Fibroblast of lung (primary cell): ENCODE data around the gene CIB1. TPM values are rescaled to one million over a fixed set of nuclear protein-coding genes. Genes with fewer than 3 reads are reported as not detected.

Experiments
- DNase-seq, 2 donors: peaks; one replicate each; pipeline versions ENCODE4 v3.0.0 to v3.0.0-alpha.2; 2010; ENCODE audit warnings: low read depth in 2 of 2
- H2AFZ ChIP-seq: 2 replicates; pipeline ENCODE4 v1.5.1; 2012; ENCODE audit warnings: low read length, control low read depth, inconsistent platforms
- H3K27ac ChIP-seq: 2 replicates; pipeline ENCODE4 v1.5.1; 2011; ENCODE audit warnings: low read length, control low read depth; ENCODE audit not compliant: insufficient read depth
- H3K27me3 ChIP-seq: 2 replicates; pipeline ENCODE4 v1.5.1; 2011; ENCODE audit warnings: mild to moderate bottlenecking, low read length; ENCODE audit not compliant: control insufficient read depth, insufficient read depth
- H3K36me3 ChIP-seq: 2 replicates; pipeline ENCODE4 v1.5.1; 2011; ENCODE audit warnings: low read length; ENCODE audit not compliant: control insufficient read depth, insufficient read depth
- H3K4me1 ChIP-seq: 2 replicates; pipeline ENCODE4 v1.5.1; 2011; ENCODE audit warnings: low read length; ENCODE audit not compliant: control insufficient read depth, insufficient read depth; ENCODE audit errors: extremely low read depth
- H3K4me2 ChIP-seq: 2 replicates; pipeline ENCODE4 v1.5.1; 2011; ENCODE audit warnings: low read length, control low read depth; ENCODE audit not compliant: insufficient read depth; ENCODE audit errors: extremely low read depth
- H3K4me3 ChIP-seq, 4 experiments: fragments of 200-600 bp in 1 of 4; sonication (generic) in 1 of 4; replicated peaks in 1 of 4; 2 replicates each; pipeline ENCODE4 v1.5.1; 2011 to 2016; ENCODE audit warnings: low read length in 4 of 4, low read depth in 3 of 4, mild to moderate bottlenecking in 3 of 4, control low read depth in 2 of 4, inconsistent platforms in 1 of 4, mixed read lengths in 1 of 4; ENCODE audit not compliant: insufficient read depth in 1 of 4; ENCODE audit errors: control extremely low read depth in 1 of 4
- H3K79me2 ChIP-seq: 2 replicates; pipeline ENCODE4 v1.5.1; 2012; ENCODE audit warnings: mild to moderate bottlenecking, low read length, inconsistent platforms; ENCODE audit not compliant: control insufficient read depth, insufficient read depth
- H3K9ac ChIP-seq: 2 replicates; pipeline ENCODE4 v1.5.1; 2011; ENCODE audit warnings: mild to moderate bottlenecking, low read length, control low read depth; ENCODE audit not compliant: insufficient read depth
- H3K9me3 ChIP-seq: 2 replicates; pipeline ENCODE4 v1.5.1; 2012; ENCODE audit warnings: low read depth, low read length; ENCODE audit not compliant: control insufficient read depth, insufficient read depth
- H4K20me1 ChIP-seq: 2 replicates; pipeline ENCODE4 v1.5.1; 2011; ENCODE audit warnings: low read length; ENCODE audit not compliant: control insufficient read depth, insufficient read depth; ENCODE audit errors: extremely low read depth
- EZH2 ChIP-seq: IDR thresholded peaks from 2 replicates; pipeline ENCODE4 v1.5.1; 2012; ENCODE audit warnings: low read length, control low read depth, mild to moderate bottlenecking; ENCODE audit errors: missing control alignments
- polyA plus RNA-seq, 2 donors: library from polyadenylated mRNA; depleted of rRNA in 1 of 2; stranded (reverse) in 1 of 2; unstranded in 1 of 2; fragments of >200 nt; gene quantifications; 2 replicates each; pipeline ENCODE4 v1.2.1, GENCODE V29; 2011 to 2012; ENCODE audit warnings: missing spikeins in 1 of 2
- total RNA-seq: library from RNA; depleted of rRNA; stranded (reverse); fragments of >200 nt; gene quantifications from 2 replicates; pipeline ENCODE4 v1.2.1, GENCODE V29; 2014
- TF ChIP-seq, protein P1 (sequence below), 2 donors: IDR thresholded peaks in 1 of 2; conservative IDR thresholded peaks in 1 of 2; 1 replicate in 1 of 2; 2 replicates in 1 of 2; pipeline ENCODE4 v1.5.1; 2011 to 2012; ENCODE audit warnings: low read length in 2 of 2, control low read depth in 1 of 2, inconsistent platforms in 1 of 2, low read depth in 1 of 2, mild to moderate bottlenecking in 1 of 2

Gene CIB1
- total and polyA plus RNA-seq, 2 donors (not counting 1 experiment from before 2014, with no cell fraction given): 27.7 to 42.7 TPM

GRCh38 chr15:90212221-90213098, 21.3 kb downstream of the CIB1 start:
- Histone ChIP-seq H2AFZ (no peak overlapping the region), H3K9me3 (no peaks in the 10 kb centered on the region), H3K27me3 (no peaks in the 10 kb centered on the region), H3K36me3 (no peaks in the 10 kb centered on the region), H3K79me2 (no peaks in the 10 kb centered on the region), H3K27ac (no peak overlapping the region), H3K9ac (no peak overlapping the region), H3K4me2 (no peak overlapping the region), H3K4me3 (no peak overlapping the region), H4K20me1 (no peaks in the 10 kb centered on the region), H3K4me1 (no peaks in the 10 kb centered on the region)
- no peak for DNase-seq
- TF ChIP-seq EZH2: no peak
- TF ChIP-seq, protein P1, sequence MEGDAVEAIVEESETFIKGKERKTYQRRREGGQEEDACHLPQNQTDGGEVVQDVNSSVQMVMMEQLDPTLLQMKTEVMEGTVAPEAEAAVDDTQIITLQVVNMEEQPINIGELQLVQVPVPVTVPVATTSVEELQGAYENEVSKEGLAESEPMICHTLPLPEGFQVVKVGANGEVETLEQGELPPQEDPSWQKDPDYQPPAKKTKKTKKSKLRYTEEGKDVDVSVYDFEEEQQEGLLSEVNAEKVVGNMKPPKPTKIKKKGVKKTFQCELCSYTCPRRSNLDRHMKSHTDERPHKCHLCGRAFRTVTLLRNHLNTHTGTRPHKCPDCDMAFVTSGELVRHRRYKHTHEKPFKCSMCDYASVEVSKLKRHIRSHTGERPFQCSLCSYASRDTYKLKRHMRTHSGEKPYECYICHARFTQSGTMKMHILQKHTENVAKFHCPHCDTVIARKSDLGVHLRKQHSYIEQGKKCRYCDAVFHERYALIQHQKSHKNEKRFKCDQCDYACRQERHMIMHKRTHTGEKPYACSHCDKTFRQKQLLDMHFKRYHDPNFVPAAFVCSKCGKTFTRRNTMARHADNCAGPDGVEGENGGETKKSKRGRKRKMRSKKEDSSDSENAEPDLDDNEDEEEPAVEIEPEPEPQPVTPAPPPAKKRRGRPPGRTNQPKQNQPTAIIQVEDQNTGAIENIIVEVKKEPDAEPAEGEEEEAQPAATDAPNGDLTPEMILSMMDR (conservative IDR thresholded peaks at IDR 0.05 in 1 of 2, IDR thresholded peaks at IDR 0.05 in 1 of 2; ENCODE audit: low read depth in 1 of 2, low read length in 2 of 2): no peak

- no peak overlapping the region for H3K9ac ChIP-seq
- TF ChIP-seq, protein P1 (conservative IDR thresholded peaks at IDR 0.05 in 1 of 2, IDR thresholded peaks at IDR 0.05 in 1 of 2; ENCODE audit: low read depth in 1 of 2, low read length in 2 of 2): no peak
- no peak for TF ChIP-seq EZH2
- H2AFZ ChIP-seq: no peak overlapping the region
- no peak overlapping the region for H3K4me2 ChIP-seq
- peak; percentile 52 to 81 for DNase-seq
- no peak overlapping the region for H3K27ac ChIP-seq
- no peaks in the 10 kb centered on the region for H3K36me3 ChIP-seq
- no peaks in the 10 kb centered on the region for H3K27me3 ChIP-seq
- no peaks in the 10 kb centered on the region for H3K4me1 ChIP-seq
- no peaks in the 10 kb centered on the region for H3K79me2 ChIP-seq
- H3K4me3 ChIP-seq: no peak overlapping the region
- H3K9me3 ChIP-seq: no peaks in the 10 kb centered on the region
- H4K20me1 ChIP-seq: no peaks in the 10 kb centered on the region
Measured at GRCh38 chr15:90211440-90212143, 22.1 kb downstream of the CIB1 start.

DNA sequence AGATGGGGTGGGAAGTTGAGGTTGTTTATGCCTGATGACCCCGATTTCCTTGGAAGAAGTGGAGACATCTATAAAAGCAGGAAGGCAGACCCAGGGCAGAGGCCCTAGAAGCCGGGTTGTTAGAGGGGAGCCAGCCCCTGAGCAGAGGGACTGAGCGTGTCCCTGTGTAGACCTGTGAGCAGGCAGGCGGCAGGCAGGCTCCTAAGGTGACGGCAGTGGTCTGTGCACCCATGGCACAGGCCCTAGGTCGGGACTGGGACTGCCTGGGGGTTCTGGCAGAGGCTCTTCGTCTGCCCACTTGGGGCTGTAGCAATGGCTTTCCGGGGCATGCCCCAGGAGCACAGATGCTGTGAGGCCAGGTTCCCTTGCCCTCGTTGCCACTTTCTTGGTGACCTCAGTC, 22.7 kb downstream of the CIB1 start:
- no peaks in the 10 kb centered on the region for H4K20me1 ChIP-seq
- no peaks in the 10 kb centered on the region for H3K36me3 ChIP-seq
- no peak for DNase-seq
- H3K9ac ChIP-seq: no peak overlapping the region
- H3K79me2 ChIP-seq: no peaks in the 10 kb centered on the region
- H3K4me1 ChIP-seq: no peaks in the 10 kb centered on the region
- no peak overlapping the region for H3K27ac ChIP-seq
- H2AFZ ChIP-seq: no peak overlapping the region
- H3K4me2 ChIP-seq: no peak overlapping the region
- no peak for TF ChIP-seq EZH2
- TF ChIP-seq, protein P1 (conservative IDR thresholded peaks at IDR 0.05 in 1 of 2, IDR thresholded peaks at IDR 0.05 in 1 of 2; ENCODE audit: low read depth in 1 of 2, low read length in 2 of 2): no peak
- H3K27me3 ChIP-seq: no peaks in the 10 kb centered on the region
- H3K4me3 ChIP-seq: no peak overlapping the region
- no peaks in the 10 kb centered on the region for H3K9me3 ChIP-seq
